ENCODE results near the gene SPRR4. TPM values are rescaled to one million over a fixed set of nuclear protein-coding genes. Genes with fewer than 3 reads are reported as not detected.

Gene SPRR4
- total and polyA plus RNA-seq, 2 donors (not counting 1 experiment from before 2014, with no cell fraction given), result not detected

Small RNAs within 50 kb of the gene (small RNA-seq; reads per million reads assigned to genes)
- gene RF00322 (ENCODE audit: insufficient read length, low read depth, low replicate concordance) (not detected), gene SPRR1A (ENCODE audit: insufficient read length, low read depth, low replicate concordance) (not detected)

Other genes with a start within 250 kb of the SPRR4 start
- not detected in 2 replicates for gene KPRP, start 212.6 kb upstream of the SPRR4 start, total RNA-seq
- gene KPRP, start 212.6 kb upstream of the SPRR4 start, polyA plus RNA-seq, result not detected in 2 replicates
- gene LCE1F, start 195.5 kb upstream of the SPRR4 start, total RNA-seq, result not detected in 2 replicates
- gene LCE1F, start 195.5 kb upstream of the SPRR4 start, polyA plus RNA-seq, result not detected in 2 replicates
- gene LCE1E, start 184.4 kb upstream of the SPRR4 start, total RNA-seq, result not detected in 2 replicates
- gene LCE1E, start 184.4 kb upstream of the SPRR4 start, polyA plus RNA-seq, result not detected in 2 replicates
- gene LCE1D, start 173.9 kb upstream of the SPRR4 start, total RNA-seq, result not detected in 2 replicates
- gene LCE1D, start 173.9 kb upstream of the SPRR4 start, polyA plus RNA-seq, result not detected in 2 replicates
- not detected in 2 replicates for gene LCE1C, start 164.0 kb upstream of the SPRR4 start, total RNA-seq
- gene LCE1C, start 164.0 kb upstream of the SPRR4 start, polyA plus RNA-seq, result not detected in 2 replicates
- not detected in 2 replicates for gene LCE1B, start 158.7 kb upstream of the SPRR4 start, total RNA-seq
- not detected in 2 replicates for gene LCE1B, start 158.7 kb upstream of the SPRR4 start, polyA plus RNA-seq
- gene LCE1A, start 143.2 kb upstream of the SPRR4 start, total RNA-seq, result not detected in 2 replicates
- not detected in 2 replicates for gene LCE1A, start 143.2 kb upstream of the SPRR4 start, polyA plus RNA-seq
- not detected in 2 replicates for gene LCE6A, start 127.8 kb upstream of the SPRR4 start, total RNA-seq
- not detected in 2 replicates for gene LCE6A, start 127.8 kb upstream of the SPRR4 start, polyA plus RNA-seq
- gene LCE7A, start 110.7 kb upstream of the SPRR4 start, total RNA-seq, result not detected in 2 replicates
- not detected in 2 replicates for gene LCE7A, start 110.7 kb upstream of the SPRR4 start, polyA plus RNA-seq
- not detected in 2 replicates for gene SMCP, start 92.3 kb upstream of the SPRR4 start, total RNA-seq
- gene SMCP, start 92.3 kb upstream of the SPRR4 start, polyA plus RNA-seq, result not detected in 2 replicates
- gene IVL, start 62.1 kb upstream of the SPRR4 start, total RNA-seq, result not detected in 2 replicates
- not detected in 2 replicates for gene IVL, start 62.1 kb upstream of the SPRR4 start, polyA plus RNA-seq
- gene SPRR5, start 23.4 kb upstream of the SPRR4 start, total RNA-seq, result not detected in 2 replicates
- gene SPRR5, start 23.4 kb upstream of the SPRR4 start, polyA plus RNA-seq, result not detected in 2 replicates
- gene SPRR1A, start 13.4 kb downstream of the SPRR4 start, total RNA-seq, result not detected in 2 replicates
- gene SPRR1A, start 13.4 kb downstream of the SPRR4 start, polyA plus RNA-seq, result not detected in 2 replicates
- gene SPRR3, start 31.1 kb downstream of the SPRR4 start, total RNA-seq, result not detected in 2 replicates
- not detected in 2 replicates for gene SPRR3, start 31.1 kb downstream of the SPRR4 start, polyA plus RNA-seq
- gene SPRR1B, start 60.6 kb downstream of the SPRR4 start, total RNA-seq, result not detected in 2 replicates
- not detected in 2 replicates for gene SPRR1B, start 60.6 kb downstream of the SPRR4 start, polyA plus RNA-seq
- not detected in 2 replicates for gene SPRR2D, start 70.5 kb downstream of the SPRR4 start, total RNA-seq
- gene SPRR2D, start 70.5 kb downstream of the SPRR4 start, polyA plus RNA-seq, result not detected in 2 replicates
- gene SPRR2A, start 86.9 kb downstream of the SPRR4 start, total RNA-seq, result not detected in 2 replicates
- gene SPRR2A, start 86.9 kb downstream of the SPRR4 start, polyA plus RNA-seq, result not detected in 2 replicates
- not detected in 2 replicates for gene SPRR2B, start 101.0 kb downstream of the SPRR4 start, total RNA-seq
- gene SPRR2B, start 101.0 kb downstream of the SPRR4 start, polyA plus RNA-seq, result not detected in 2 replicates
- gene SPRR2E, start 123.9 kb downstream of the SPRR4 start, total RNA-seq, result not detected in 2 replicates
- gene SPRR2E, start 123.9 kb downstream of the SPRR4 start, polyA plus RNA-seq, result not detected in 2 replicates
- not detected in 2 replicates for gene SPRR2F, start 142.9 kb downstream of the SPRR4 start, total RNA-seq
- gene SPRR2F, start 142.9 kb downstream of the SPRR4 start, polyA plus RNA-seq, result not detected in 2 replicates
- gene SPRR2G, start 180.2 kb downstream of the SPRR4 start, total RNA-seq, result not detected in 2 replicates
- gene SPRR2G, start 180.2 kb downstream of the SPRR4 start, polyA plus RNA-seq, result not detected in 2 replicates
- gene LELP1, start 232.8 kb downstream of the SPRR4 start, total RNA-seq, result not detected in 2 replicates
- gene LELP1, start 232.8 kb downstream of the SPRR4 start, polyA plus RNA-seq, result not detected in 2 replicates
- gene PRR9, start 246.9 kb downstream of the SPRR4 start, total RNA-seq, result not detected in 2 replicates
- not detected in 2 replicates for gene PRR9, start 246.9 kb downstream of the SPRR4 start, polyA plus RNA-seq

Data from B cell (primary cell).